GM12878 (cell line): ENCODE data around the gene GNPTG. TPM values are rescaled to one million over a fixed set of nuclear protein-coding genes. Genes with fewer than 3 reads are reported as not detected.

Experiments
- BMI1 ChIP-seq: fragments of 450-650 bp; IDR thresholded peaks from 2 replicates; pipeline ENCODE4 v1.6.1; 2016; ENCODE audit warnings: mild to moderate bottlenecking, moderate library complexity, borderline replicate concordance
- E2F4 ChIP-seq: IDR thresholded peaks from 2 replicates; pipeline ENCODE4 v1.6.1; 2012; ENCODE audit warnings: low read depth, low read length, improper control_type of control experiment
- HSF1 ChIP-seq: fragments of 150-350 bp; IDR thresholded peaks from 2 replicates; pipeline ENCODE4 v1.6.1; 2014; ENCODE audit warnings: mild to moderate bottlenecking, low read depth, low read length
- PKNOX1 ChIP-seq: fragments of 450-650 bp; IDR thresholded peaks from 2 replicates; pipeline ENCODE4 v1.6.1; 2016; ENCODE audit warnings: mild to moderate bottlenecking
- POLR2AphosphoS5 ChIP-seq: IDR thresholded peaks from 2 replicates; pipeline ENCODE4 v1.6.1; 2011; ENCODE audit warnings: mild to moderate bottlenecking, low read length, inconsistent platforms
- SKIL ChIP-seq: fragments of 450-650 bp; IDR thresholded peaks from 2 replicates; pipeline ENCODE4 v1.6.1; 2017; ENCODE audit warnings: mild to moderate bottlenecking, low read depth, inconsistent platforms; ENCODE audit not compliant: poor library complexity, severe bottlenecking
- polyA plus RNA-seq, 11 experiments: library from polyadenylated mRNA; depleted of rRNA in 4 of 11; unstranded in 6 of 11; stranded (reverse) in 5 of 11; fragments of >200 nt; fragmentation: Nextera tagmentation in 4 of 11; fragmentation: Illumina TruSeq in 1 of 11; extraction: Ambion mirVana in 4 of 11; extraction: Trizol in 1 of 11; gene quantifications; 1 replicate in 1 of 11; 2 replicates in 10 of 11; pipeline versions ENCODE4 v1.2.1 to v1.2.3, GENCODE V29; 2011 to 2016; ENCODE audit warnings: inconsistent platforms in 2 of 11, missing spikeins in 2 of 11, low read depth in 1 of 11
- total RNA-seq, 4 experiments: library from RNA; depleted of rRNA in 3 of 4; stranded (reverse); fragments of >200 nt in 3 of 4; fragmentation: Illumina TruSeq in 1 of 4; extraction: Trizol in 1 of 4; gene quantifications; 2 replicates each; pipeline versions ENCODE4 v1.2.1 to v1.2.3, GENCODE V29; 2013 to 2021

GNPTG gene
- total and polyA plus RNA-seq, 10 of the 15 experiments (the other 5 are each of a cell fraction or from before 2014, with no cell fraction given) = 0.80 to 32.6 (median 20.9) TPM

GRCh38 chr16:1392826-1393225 is 41.1 kb downstream of the GNPTG start (continued):
- no peak for TF ChIP-seq SKIL
- no peak for TF ChIP-seq E2F4
- TF ChIP-seq BMI1 = no peak
- no peak for TF ChIP-seq HSF1
- TF ChIP-seq POLR2AphosphoS5 = no peak
- TF ChIP-seq PKNOX1 = no peak
